GM19324 (cell line): ENCODE results near the gene TET2.
A peak's percentile ranks its signal among the peaks of the same experiment; 100 is the strongest.
"Not testable (repeated sequence)": the region's sequence is repeated elsewhere in the genome, so short reads cannot be mapped to it uniquely, and the experiment has no call there.

Experiments
- ATAC-seq: cut with Tn5 transposase; IDR thresholded peaks from one replicate; pipeline ENCODE4 v1.9.1; 2021; ENCODE audit warnings: mild to moderate bottlenecking, moderate library complexity; ENCODE audit not compliant: unreplicated experiment, low FRiP score

Gene TET2

GRCh38 chr4:105279314-105279713, 132.6 kb downstream of the TET2 start:
- no peak for ATAC-seq

GRCh38 chr4:105280338-105281123, 133.9 kb downstream of the TET2 start:
- ATAC-seq: no peak

DNA sequence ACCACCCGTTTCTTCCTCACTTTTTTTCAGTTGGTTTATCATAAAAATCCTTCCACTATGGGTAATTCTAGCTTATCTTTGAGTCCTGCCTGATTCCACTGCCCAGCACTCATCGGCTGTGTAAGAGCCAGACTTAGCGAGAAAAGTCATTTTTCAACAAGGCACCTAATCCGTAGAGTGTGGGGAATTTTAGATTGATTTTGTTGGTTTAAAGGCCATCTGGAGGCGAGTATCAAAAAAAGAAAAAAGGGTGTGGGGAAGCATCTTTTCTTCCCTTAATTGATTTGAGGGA, 134.4 kb downstream of the TET2 start:
- ATAC-seq: no peak

DNA sequence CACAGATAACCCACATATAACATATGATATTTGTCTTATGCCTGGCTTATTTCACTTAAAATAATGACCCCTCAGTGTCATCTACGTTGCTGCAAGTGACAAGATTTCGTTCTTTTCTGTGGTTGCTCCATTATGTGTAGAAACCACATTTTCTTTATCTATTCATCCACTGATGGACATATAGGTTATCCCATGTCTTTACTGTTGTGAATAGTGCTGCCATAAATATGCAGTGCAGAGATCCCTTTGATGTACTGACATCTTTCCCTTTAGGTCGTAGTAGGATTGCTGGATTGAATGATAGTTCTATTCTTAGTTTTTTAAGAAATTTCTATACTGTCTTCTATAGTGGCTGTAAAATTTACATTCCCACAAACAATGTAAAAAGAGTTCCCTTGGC, 135.8 kb downstream of the TET2 start:
- no peak for ATAC-seq

DNA sequence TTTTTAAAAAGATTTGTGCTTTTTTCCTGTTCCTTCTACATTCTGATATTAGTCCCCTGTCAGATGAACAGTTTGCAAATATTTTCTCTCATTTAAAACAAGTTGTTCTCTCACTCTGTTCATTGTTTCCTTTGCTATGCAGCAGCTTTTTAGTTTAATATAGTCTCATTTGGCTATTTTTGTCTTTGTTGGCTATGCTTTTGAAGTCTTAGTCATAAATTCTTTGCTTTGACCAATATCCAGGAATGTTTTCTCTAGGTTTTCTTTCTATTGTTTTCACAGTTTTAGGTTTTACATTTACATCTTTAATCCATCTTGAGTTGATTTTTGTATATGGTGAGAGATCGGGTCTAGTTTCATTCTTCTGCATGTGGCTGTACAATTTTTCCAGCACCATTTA, 136.8 kb downstream of the TET2 start:
- ATAC-seq: no peak

- ATAC-seq: no peak
Observed at GRCh38 chr4:105288121-105288520, 141.4 kb downstream of the TET2 start.

DNA sequence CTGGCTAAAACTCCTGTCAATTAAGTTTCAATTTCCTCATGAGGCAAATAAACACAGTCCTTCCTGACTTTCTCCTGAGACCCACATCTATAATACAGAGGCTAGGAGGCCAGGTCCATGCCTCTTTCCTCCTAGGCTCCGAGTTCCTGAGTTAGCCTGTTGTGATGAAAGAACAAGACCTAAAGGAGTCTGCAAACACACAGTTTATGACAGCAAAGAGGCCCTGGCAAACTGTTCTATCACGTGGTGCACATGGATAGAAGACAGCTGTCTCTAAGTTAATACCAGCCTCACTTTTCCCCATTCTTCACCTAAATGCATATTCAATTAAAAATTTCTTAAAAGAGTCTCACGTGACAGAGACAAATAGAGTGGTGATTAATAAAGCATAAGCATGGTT, 145.2 kb downstream of the TET2 start:
- no peak for ATAC-seq

DNA sequence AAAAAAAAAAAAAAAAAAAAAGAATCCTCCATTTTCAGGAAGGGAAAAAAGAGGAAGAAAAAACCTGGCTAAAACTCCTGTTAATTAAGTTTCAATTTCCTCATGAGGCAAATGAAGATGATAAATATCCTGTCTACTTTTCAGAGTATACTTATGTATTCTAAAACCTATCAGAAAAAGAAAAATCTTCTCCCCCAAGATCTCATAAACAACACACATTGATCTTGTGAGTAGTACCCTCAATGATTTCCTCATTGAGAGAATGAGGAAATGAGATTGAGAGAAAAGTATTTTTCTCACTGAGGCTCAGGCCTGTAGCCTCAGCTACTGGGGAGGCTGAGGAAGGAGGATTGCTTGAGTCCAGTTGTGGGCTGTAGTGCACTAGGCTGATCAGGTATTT, 146.7 kb downstream of the TET2 start:
- ATAC-seq: no peak

GRCh38 chr4:105296672-105297071, 150.0 kb downstream of the TET2 start:
- ATAC-seq: no peak

DNA sequence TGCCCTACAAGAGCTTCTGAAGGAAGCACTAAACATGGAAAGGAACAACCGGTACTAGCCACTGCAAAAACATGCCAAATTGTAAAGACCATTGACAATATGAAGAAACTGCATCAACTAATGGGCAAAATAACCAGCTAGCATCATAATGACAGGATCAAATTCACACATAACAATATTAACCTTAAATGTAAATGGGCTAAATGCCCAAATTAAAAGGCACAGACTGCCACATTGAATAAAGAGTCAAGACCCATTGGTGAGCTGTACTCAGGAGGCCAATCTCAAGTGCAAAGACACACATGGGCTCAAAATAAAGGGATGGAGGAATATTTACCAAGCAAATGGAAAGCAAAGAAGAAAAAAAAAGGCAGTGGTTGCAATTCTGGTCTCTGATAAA, 152.4 kb downstream of the TET2 start:
- not testable (repeated sequence) for ATAC-seq

DNA sequence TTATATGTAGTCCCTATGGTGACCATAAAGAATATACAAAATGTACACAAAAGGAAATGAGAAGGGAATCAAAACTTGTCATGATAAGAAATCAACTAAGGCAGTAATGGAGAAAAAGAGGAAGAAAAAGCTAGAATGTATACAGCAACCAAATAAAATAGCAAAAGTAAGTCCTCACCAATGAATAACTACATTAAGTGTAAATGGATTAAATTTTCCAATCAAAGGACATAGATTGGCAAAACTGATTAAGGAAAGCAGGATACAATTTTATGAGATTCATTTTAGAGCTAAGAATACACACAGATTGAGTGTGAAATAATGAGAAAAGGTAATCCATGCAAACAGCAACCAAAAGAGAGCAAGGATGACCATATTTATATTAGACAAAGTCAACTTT, 157.4 kb downstream of the TET2 start:
- no peak for ATAC-seq

DNA sequence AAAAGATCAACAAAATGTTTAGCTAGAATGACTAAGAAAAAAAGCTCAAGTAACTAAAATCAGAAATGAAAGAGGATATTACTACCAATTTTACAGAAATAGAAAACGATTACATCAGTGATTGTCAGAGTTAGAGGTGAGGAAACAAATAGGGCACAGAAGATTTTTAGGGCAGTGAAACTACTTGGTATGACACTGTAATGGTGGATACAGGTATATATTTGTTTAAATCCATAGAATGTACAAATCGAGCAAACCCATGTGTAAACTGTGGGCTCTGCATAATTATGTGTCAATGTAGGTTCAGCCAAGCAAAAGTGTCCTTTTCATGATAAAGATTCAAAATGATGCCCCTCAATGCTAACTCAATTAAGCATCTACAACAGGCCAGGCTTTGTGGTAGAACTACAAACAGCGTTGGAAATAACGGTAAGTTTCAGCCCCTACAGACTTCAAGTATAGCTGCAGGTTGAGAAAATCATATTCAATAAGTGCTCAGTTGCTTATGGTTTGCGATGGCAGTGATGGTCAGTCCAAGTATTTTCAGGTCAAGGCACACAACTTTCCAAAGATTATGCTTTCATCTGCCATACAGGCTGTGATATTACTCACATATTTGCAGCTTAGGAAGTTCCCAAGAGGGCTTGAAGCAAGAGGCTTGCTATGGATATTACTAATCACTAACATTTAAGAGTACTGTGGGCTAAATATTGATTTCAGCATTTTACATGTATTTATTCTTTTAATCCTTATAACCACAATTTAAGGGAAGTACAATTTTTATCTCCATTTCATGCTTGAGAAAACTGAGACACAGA, 158.6 kb downstream of the TET2 start:
- ATAC-seq: no peak

DNA sequence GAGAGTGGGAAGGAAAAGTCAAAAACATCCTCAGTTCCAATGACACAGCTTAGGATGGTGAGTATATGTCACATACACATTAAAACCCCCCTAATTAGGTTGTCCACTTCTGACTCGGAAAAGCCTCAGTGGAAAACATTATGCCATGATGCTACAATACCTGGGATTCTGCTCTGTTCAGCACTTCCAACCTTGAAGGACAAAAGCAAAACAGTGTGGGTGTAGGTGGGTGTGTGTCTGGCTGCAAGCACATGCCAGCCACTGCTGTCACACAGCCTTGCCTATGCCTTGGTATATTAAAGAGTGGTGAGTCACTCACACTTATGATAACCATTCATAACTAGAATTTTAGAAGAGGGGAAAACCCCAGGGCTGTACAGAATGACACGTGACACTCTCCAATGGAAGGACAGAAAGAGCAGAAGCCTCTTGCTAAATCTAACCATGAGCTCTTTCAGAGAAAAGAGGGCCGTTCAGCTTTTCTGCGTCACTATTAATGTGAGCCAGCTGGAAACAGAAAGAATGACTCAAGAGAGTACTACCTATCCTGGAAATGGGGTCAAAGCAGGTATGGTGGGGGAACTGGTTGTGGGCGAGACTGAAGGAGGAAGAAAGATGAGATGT, 159.6 kb downstream of the TET2 start:
- peak; percentile 94 for ATAC-seq

DNA sequence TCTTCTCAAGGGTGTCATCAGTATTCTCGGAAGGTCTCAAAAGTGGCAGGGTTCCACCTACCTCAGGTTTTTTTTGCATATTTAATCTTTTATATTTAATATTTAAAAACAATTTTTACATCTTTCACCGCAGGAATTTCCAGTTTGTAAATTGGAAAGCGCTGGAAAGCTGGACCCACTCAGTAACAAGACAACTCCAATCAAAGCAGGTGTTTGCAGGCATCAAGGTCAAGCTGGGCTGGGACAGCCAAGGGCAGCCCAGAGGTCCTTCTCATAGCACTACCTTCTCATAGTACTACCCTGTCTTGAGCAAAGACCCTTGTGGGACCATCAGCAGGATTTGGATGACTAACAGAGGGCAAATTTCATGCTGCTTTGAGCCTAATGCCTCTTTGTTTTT, 160.1 kb downstream of the TET2 start:
- ATAC-seq: no peak

DNA sequence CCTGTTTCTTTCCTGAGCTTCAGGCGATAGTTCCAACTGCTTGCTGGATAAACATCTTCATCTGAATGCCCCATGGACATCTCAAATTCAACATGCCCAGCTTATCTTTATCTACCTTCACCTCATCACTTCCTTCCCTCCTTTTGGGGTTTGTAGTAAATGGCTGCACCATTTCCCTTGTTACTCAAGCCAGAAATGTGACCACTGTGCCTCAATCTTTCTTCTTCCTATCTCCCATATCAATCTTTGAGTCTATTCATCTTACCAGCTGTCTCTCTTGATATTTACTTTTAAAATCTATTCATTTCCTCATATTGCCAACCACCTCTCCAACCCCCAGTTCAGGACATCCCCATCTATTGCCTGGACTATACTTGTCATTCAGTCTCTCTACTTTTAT, 171.8 kb downstream of the TET2 start:
- no peak for ATAC-seq

DNA sequence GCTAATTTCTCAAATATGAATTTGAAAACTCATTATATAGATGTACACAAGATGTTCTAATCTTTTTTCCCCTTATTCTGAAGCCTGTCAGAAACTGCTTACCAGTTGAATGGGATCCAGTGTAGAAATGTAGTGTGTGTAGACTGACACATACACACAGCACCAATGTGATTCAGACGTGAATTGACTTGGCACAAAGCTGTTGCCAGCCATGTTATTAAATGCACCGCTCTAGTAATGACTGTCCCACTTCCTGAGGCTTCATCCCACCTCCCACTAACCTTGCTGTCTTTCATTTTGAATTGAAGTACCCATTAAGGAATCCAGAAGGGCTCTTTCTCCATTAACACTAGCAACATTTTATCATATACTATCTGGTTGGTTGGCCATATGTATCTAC, 180.5 kb downstream of the TET2 start:
- no peak for ATAC-seq

- ATAC-seq: no peak
Observed at GRCh38 chr4:105327956-105328355, 181.3 kb downstream of the TET2 start.

DNA sequence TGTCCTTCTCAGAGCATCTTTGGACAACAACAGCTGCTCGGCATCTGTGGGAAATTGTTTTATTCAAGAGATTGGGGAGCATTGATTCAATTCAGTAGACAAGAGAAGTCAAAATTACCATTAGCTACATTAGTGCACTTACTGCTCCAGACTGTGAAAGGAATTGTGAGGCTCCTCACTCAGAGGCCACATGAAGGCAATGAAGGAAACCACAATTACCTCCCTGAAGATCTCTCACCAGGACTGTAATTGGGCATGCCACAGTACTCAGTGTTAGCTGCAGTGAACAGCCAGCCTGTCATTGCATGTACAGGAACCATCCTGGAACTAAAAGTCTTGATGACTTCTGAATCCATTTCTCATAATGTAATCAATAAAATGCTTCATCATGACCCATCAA, 182.4 kb downstream of the TET2 start:
- ATAC-seq: no peak
